Endodermal cell (in vitro differentiated cells): ENCODE results near the gene LRRC28. TPM values are rescaled to one million over a fixed set of nuclear protein-coding genes. Genes with fewer than 3 reads are reported as not detected.

Experiments used
- DNase-seq: peaks from one replicate; pipeline ENCODE4 v3.0.0-alpha.2; 2017
- H3K27ac ChIP-seq: 2 replicates; pipeline ENCODE4 v1.5.1; 2013; ENCODE audit warnings: mild to moderate bottlenecking, low read depth, low read length, moderate library complexity
- H3K27me3 ChIP-seq: 2 replicates; pipeline ENCODE4 v1.6.1; 2013; ENCODE audit warnings: mild to moderate bottlenecking, low read length, moderate library complexity; ENCODE audit not compliant: insufficient read depth, control insufficient read depth, poor library complexity, severe bottlenecking
- H3K36me3 ChIP-seq: 2 replicates; pipeline ENCODE4 v1.7.0; 2013; ENCODE audit warnings: mild to moderate bottlenecking, low read length, moderate library complexity; ENCODE audit not compliant: control insufficient read depth, insufficient read depth
- H3K4me1 ChIP-seq: one replicate; pipeline ENCODE4 v1.7.0; 2013; ENCODE audit warnings: low read length; ENCODE audit not compliant: control insufficient read depth, insufficient read depth
- H3K4me3 ChIP-seq: 2 replicates; pipeline ENCODE4 v1.5.1; 2013; ENCODE audit warnings: mild to moderate bottlenecking, low read length, moderate library complexity
- H3K9ac ChIP-seq: 2 replicates; pipeline ENCODE4 v1.6.1; 2013; ENCODE audit warnings: mild to moderate bottlenecking, low read length, moderate library complexity; ENCODE audit not compliant: poor library complexity, severe bottlenecking; ENCODE audit errors: extremely low read depth
- H3K9me3 ChIP-seq: 2 replicates; pipeline ENCODE4 v1.6.1; 2013; ENCODE audit warnings: mild to moderate bottlenecking, low read length, moderate library complexity; ENCODE audit not compliant: control insufficient read depth
- H3K27ac Mint-ChIP-seq: 2 replicates; pipeline ENCODE4 v1.8.0; 2020; ENCODE audit warnings: mixed read lengths
- H3K27me3 Mint-ChIP-seq: 2 replicates; pipeline ENCODE4 v1.8.0; 2021; ENCODE audit warnings: mild to moderate bottlenecking, mixed read lengths; ENCODE audit not compliant: insufficient read depth
- H3K36me3 Mint-ChIP-seq: 2 replicates; pipeline ENCODE4 v1.8.0; 2020; ENCODE audit warnings: low read depth, mixed read lengths
- H3K4me1 Mint-ChIP-seq: 2 replicates; pipeline ENCODE4 v1.8.0; 2020; ENCODE audit warnings: mixed read lengths
- H3K4me3 Mint-ChIP-seq: 2 replicates; pipeline ENCODE4 v1.8.0; 2020; ENCODE audit warnings: mild to moderate bottlenecking, moderate library complexity, mixed read lengths
- H3K9me3 Mint-ChIP-seq: 2 replicates; pipeline ENCODE4 v1.8.0; 2020; ENCODE audit warnings: mild to moderate bottlenecking, mixed read lengths
- CTCF ChIP-seq: fragments of 200-600 bp; sonication (generic); conservative IDR thresholded peaks from 2 replicates; pipeline ENCODE4 v1.5.0; 2021; ENCODE audit warnings: antibody characterized with exemption, mild to moderate bottlenecking
- WGBS, 2 experiments: methylation state at CpG; one replicate each; pipeline versions ENCODE4 v1.1.5 to v1.1.7; 2013; ENCODE audit warnings: missing lambda C conversion rate in 2 of 2, mixed read lengths in 1 of 2; ENCODE audit not compliant: insufficient coverage in 1 of 2, insufficient read length in 1 of 2; 5-methylcytosine and 5-hydroxymethylcytosine counted together
- total RNA-seq, 2 donors: library from RNA; stranded (reverse); fragmentation: NEBNext Ultra II Directional in 1 of 2; extraction: Animal tissue kit (Norgen Biotek cat#: 25700) in 1 of 2; gene quantifications; 2 replicates in 1 of 2; 3 replicates in 1 of 2; pipeline ENCODE4 v1.2.1, GENCODE V29; 2021

LRRC28 gene
- total RNA-seq, 2 donors from 2014 or later: 26.1 to 35.5 TPM

- H3K4me1 Mint-ChIP-seq: peaks cover 3% of the 10 kb centered on the region
These were observed 174.5 kb downstream of the LRRC28 start for GRCh38 chr15:99425657-99426301.

DNA sequence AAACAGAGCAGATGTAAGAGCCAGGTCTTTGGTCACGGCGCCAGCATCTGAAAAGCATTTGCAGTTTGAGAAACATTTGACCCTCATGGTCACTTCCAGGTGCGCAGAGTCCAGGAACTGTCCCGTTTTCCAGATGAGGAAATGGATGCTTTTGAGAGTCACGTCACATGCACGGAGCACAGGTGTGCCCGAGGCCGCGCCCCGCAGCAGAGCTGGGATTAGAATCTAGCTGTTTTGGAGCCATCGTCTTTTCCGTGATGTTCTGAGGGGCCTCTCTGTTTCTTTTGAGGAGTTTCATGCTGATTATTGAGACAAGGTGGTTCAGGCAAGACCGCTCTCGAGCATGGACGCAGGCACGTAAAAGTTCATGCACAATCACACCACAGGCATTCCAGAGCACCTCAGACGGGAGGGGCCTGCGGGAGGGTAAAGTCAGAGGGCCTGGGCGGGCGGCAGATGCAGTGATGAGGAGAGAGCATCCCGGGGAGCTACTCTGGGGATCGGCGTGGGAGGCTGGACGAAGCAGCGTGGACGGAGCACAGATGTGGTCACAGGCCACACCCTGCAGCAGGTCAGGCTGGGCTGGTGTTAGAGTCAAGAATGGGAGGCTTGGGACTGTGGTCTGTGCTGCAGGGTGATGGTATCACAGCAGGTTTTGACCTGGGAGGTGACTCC is 175.3 kb downstream of the LRRC28 start:
- Histone ChIP-seq H3K4me3 (no peak overlapping the region), H3K27me3 (no peaks in the 10 kb centered on the region), H3K4me1 (no peaks in the 10 kb centered on the region), H3K36me3 (no peaks in the 10 kb centered on the region), H3K9ac (no peak overlapping the region), H3K9me3 (peaks cover 5% of the 10 kb centered on the region), H3K27ac (no peak overlapping the region)
- H3K27ac Mint-ChIP-seq: no peak overlapping the region
- peaks cover 5% of the 10 kb centered on the region for H3K9me3 Mint-ChIP-seq
- no peaks in the 10 kb centered on the region for H3K4me1 Mint-ChIP-seq
- WGBS, 2 experiments: 91 to 93% methylated on average over 19 to 26 of the region's 26 CpGs
- H3K27me3 Mint-ChIP-seq: no peaks in the 10 kb centered on the region
- TF ChIP-seq CTCF: no peak
- DNase-seq: no peak
- H3K4me3 Mint-ChIP-seq: no peak overlapping the region
- H3K36me3 Mint-ChIP-seq: no peaks in the 10 kb centered on the region

More at GRCh38 chr15:99425657-99426301, 174.5 kb downstream of the LRRC28 start:
- no peaks in the 10 kb centered on the region for H3K4me1 ChIP-seq
- H3K36me3 ChIP-seq: no peaks in the 10 kb centered on the region
- no peak overlapping the region for H3K9ac ChIP-seq
- peaks cover 11% of the 10 kb centered on the region for H3K9me3 Mint-ChIP-seq
- H3K36me3 Mint-ChIP-seq: no peaks in the 10 kb centered on the region
- TF ChIP-seq CTCF: peak; percentile 33
- no peak overlapping the region for H3K4me3 ChIP-seq
- peaks cover 6% of the 10 kb centered on the region for H3K9me3 ChIP-seq
- no peak overlapping the region for H3K27ac ChIP-seq
- H3K27me3 ChIP-seq: no peaks in the 10 kb centered on the region
- WGBS, 2 experiments: 91 to 96% methylated on average over 17 to 19 of the region's 19 CpGs
- H3K27me3 Mint-ChIP-seq: no peaks in the 10 kb centered on the region
- DNase-seq: no peak
- no peak overlapping the region for H3K4me3 Mint-ChIP-seq
- peak overlapping the region; percentile 52 for H3K27ac Mint-ChIP-seq

DNA sequence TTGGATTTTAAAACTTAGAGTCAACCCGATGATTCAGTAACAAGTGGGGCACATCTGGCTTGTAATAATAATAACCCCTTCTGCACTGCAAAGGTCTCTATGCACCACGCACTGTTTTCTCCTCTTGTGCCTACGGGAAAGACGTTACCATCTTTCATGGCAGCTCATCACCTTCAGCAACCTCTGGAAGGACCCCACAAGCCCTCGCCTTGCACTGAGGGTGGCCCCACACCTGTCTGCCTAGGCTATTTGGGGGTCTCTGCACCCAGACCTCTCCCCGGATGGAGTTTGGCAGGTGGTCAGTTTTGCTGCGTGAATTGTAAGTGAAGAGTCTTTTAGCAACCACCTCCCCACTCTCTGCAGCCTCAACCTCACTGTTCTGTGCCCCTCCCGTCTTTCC is 175.9 kb downstream of the LRRC28 start:
- 92 to 93% methylated on average over 6 to 8 of the region's 8 CpGs for WGBS, 2 experiments

More for the DNA sequence above, 175.9 kb downstream of the LRRC28 start:
- Mint-ChIP-seq H3K27me3 (no peaks in the 10 kb centered on the region), H3K4me3 (no peak overlapping the region), H3K9me3 (no peaks in the 10 kb centered on the region), H3K36me3 (no peaks in the 10 kb centered on the region), H3K27ac (no peak overlapping the region), H3K4me1 (no peaks in the 10 kb centered on the region)
- H3K27me3 ChIP-seq: no peaks in the 10 kb centered on the region
- no peak overlapping the region for H3K4me3 ChIP-seq
- no peak overlapping the region for H3K27ac ChIP-seq
- TF ChIP-seq CTCF: no peak
- H3K9ac ChIP-seq: no peak overlapping the region
- no peaks in the 10 kb centered on the region for H3K4me1 ChIP-seq
- H3K9me3 ChIP-seq: no peaks in the 10 kb centered on the region
- DNase-seq: no peak
- no peaks in the 10 kb centered on the region for H3K36me3 ChIP-seq
